SK-MEL-5 (cell line): ENCODE results near the gene PRKCSH. TPM values are rescaled to one million over a fixed set of nuclear protein-coding genes. Genes with fewer than 3 reads are reported as not detected.

Experiments
- DNase-seq: peaks from one replicate; pipeline ENCODE4 v3.0.0-alpha.2; 2016; ENCODE audit warnings: low read depth, low spot score
- in situ Hi-C: cut with HindIII; loops from 2 replicates; pipeline ENCODE4 v1.10.0; 2016; ENCODE audit warnings: low sequenced_read_pairs, high pct_unique_total_duplicates, low pct_unique_long_range_greater_than_20kb
- small RNA-seq, 2 experiments: library from RNA; depleted of rRNA; stranded (forward); fragments of <200 nt; gene quantifications; one replicate each; pipeline ENCODE3, GENCODE V24; 2014
- total RNA-seq: library from RNA; depleted of rRNA; stranded (reverse); fragments of >200 nt; shearing (Covaris generic); gene quantifications from 2 replicates; pipeline ENCODE4 v1.2.3, GENCODE V29; 2014; rRNA removed

Gene PRKCSH
- total RNA-seq, 1 experiment from 2014 or later: 93.9 TPM

GRCh38 chr19:11482384-11483050 is 47.1 kb downstream of the PRKCSH start:
- DNase-seq: peak; percentile 74
- in situ Hi-C loops: no loop called here

- DNase-seq: no peak
- in situ Hi-C loops: no loop called here
These were observed 48.1 kb downstream of the PRKCSH start for GRCh38 chr19:11483366-11484111.

- no peak for DNase-seq
- in situ Hi-C loops: no loop called here
These were observed 49.9 kb downstream of the PRKCSH start for GRCh38 chr19:11485245-11485837.

- no peak for DNase-seq
- in situ Hi-C loops: no loop called here
These were observed 51.4 kb downstream of the PRKCSH start for GRCh38 chr19:11486661-11487503.

GRCh38 chr19:11489378-11489777 is 53.9 kb downstream of the PRKCSH start:
- DNase-seq: no peak
- in situ Hi-C loops: no loop called here

- in situ Hi-C loops: no loop called here
- no peak for DNase-seq
These were observed 59.3 kb downstream of the PRKCSH start for GRCh38 chr19:11494634-11495285.

GRCh38 chr19:11495481-11495880 is 60.0 kb downstream of the PRKCSH start:
- in situ Hi-C loops: no loop called here
- no peak for DNase-seq

- no peak for DNase-seq
- in situ Hi-C loops: no loop called here
These were observed 60.5 kb downstream of the PRKCSH start for GRCh38 chr19:11495885-11496284.

GRCh38 chr19:11496391-11497163 is 61.1 kb downstream of the PRKCSH start:
- in situ Hi-C loops: no loop called here
- DNase-seq: peak; percentile 78

GRCh38 chr19:11499220-11499726 is 63.8 kb downstream of the PRKCSH start:
- in situ Hi-C loops: no loop called here
- DNase-seq: no peak

GRCh38 chr19:11499890-11500420 is 64.5 kb downstream of the PRKCSH start:
- DNase-seq: no peak
- in situ Hi-C loops: no loop called here

Small RNA genes within 50 kb of the gene (small RNA-seq; reads per million reads assigned to genes)
- gene MIR7974 (0.29 to 7.1 reads per million in 2 experiments), gene RF00019 (0 reads per million in 2 experiments)

Other genes with a start within 250 kb of the PRKCSH start
- gene KANK2, start 238.1 kb upstream of the PRKCSH start, total RNA-seq: 10.7 and 10.9 TPM in 2 replicates
- gene ANGPTL8, start 196.0 kb upstream of the PRKCSH start, total RNA-seq: not detected in 2 replicates
- 3.5 and 3.9 TPM in 2 replicates for gene DOCK6, start 173.1 kb upstream of the PRKCSH start, total RNA-seq
- gene TSPAN16, start 139.5 kb upstream of the PRKCSH start, total RNA-seq: not detected in 2 replicates
- gene RAB3D, start 96.0 kb upstream of the PRKCSH start, total RNA-seq: 7.6 and 9.3 TPM in 2 replicates
- gene TMEM205, start 89.4 kb upstream of the PRKCSH start, total RNA-seq: 79.4 and 87.3 TPM in 2 replicates
- 1.5 and 1.7 TPM in 2 replicates for gene CCDC159, start 89.1 kb upstream of the PRKCSH start, total RNA-seq
- 4.9 and 7.6 TPM in 2 replicates for gene PLPPR2, start 80.2 kb upstream of the PRKCSH start, total RNA-seq
- 1.0 and 2.4 TPM in 2 replicates for gene SWSAP1, start 61.0 kb upstream of the PRKCSH start, total RNA-seq
- gene EPOR, start 51.3 kb upstream of the PRKCSH start, total RNA-seq: 8.0 and 9.2 TPM in 2 replicates
- gene RGL3, start 16.3 kb upstream of the PRKCSH start, total RNA-seq: 2.0 and 2.2 TPM in 2 replicates
- 0.08 TPM in 1 of 2 replicates, not detected in the other for gene ODAD3, start 514 bp upstream of the PRKCSH start, total RNA-seq
- not detected in 2 replicates for gene ELAVL3, start 45.4 kb downstream of the PRKCSH start, total RNA-seq
- gene ZNF653, start 70.2 kb downstream of the PRKCSH start, total RNA-seq: 1.6 and 5.6 TPM in 2 replicates
- gene ECSIT, start 93.5 kb downstream of the PRKCSH start, total RNA-seq: 47.8 and 56.9 TPM in 2 replicates
- not detected in 2 replicates for gene CNN1, start 103.2 kb downstream of the PRKCSH start, total RNA-seq
- 34.5 and 44.1 TPM in 2 replicates for gene ELOF1, start 123.6 kb downstream of the PRKCSH start, total RNA-seq
- 64.7 and 68.3 TPM in 2 replicates for gene ACP5, start 142.0 kb downstream of the PRKCSH start, total RNA-seq
- 12.6 and 13.2 TPM in 2 replicates for gene ZNF627, start 161.8 kb downstream of the PRKCSH start, total RNA-seq